B cell (primary cell): ENCODE results near the gene RETREG1.
"Not testable (repeated sequence)": the region's sequence is repeated elsewhere in the genome, so short reads cannot be mapped to it uniquely, and the experiment has no call there.

ENCODE experiments used
- CTCF ChIP-seq: fragments of 200-600 bp; IDR thresholded peaks from one replicate; pipeline ENCODE4 v1.8.0; 2022; ENCODE audit warnings: antibody characterized with exemption, mild to moderate bottlenecking
- EZH2 ChIP-seq: IDR thresholded peaks from 2 replicates; pipeline ENCODE4 v1.6.1; 2012; ENCODE audit warnings: borderline replicate concordance, low read depth, mild to moderate bottlenecking, moderate library complexity, low read length; ENCODE audit not compliant: insufficient read depth, poor library complexity, severe bottlenecking

DNA sequence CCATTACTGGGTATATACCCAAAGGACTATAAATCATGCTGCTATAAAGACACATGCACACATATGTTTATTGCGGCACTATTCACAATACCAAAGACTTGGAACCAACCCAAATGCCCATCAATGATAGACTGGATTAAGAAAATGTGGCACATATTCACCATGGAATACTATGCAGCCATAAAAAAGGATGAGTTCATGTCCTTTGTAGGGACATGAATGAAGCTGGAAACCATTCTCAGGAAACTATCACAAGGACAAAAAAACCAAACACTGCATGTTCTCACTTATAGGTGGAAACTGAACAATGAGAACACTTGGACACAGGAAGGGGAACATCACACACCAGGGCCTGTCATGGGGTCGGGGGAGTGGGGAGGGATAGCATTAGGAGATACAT lies 5.9 kb downstream of the RETREG1 start:
- TF ChIP-seq CTCF, EZH2: not testable (repeated sequence)
